K562 (cell line): Measurements from ENCODE around the gene TMEM217. TPM values are rescaled to one million over a fixed set of nuclear protein-coding genes. Genes with fewer than 3 reads are reported as not detected.

Source experiments
- GTF2E2 ChIP-seq: fragments of 200-800 bp; sonication (Bioruptor generic); IDR thresholded peaks from 2 replicates; pipeline ENCODE4 v1.6.1; 2016; ENCODE audit warnings: missing genetic modification characterization, missing compliant biosample characterization
- KAT8 ChIP-seq: fragments of 450-650 bp; IDR thresholded peaks from 2 replicates; pipeline ENCODE4 v1.6.1; 2016; ENCODE audit warnings: low read depth, mild to moderate bottlenecking
- LEF1 ChIP-seq: fragments of 450-650 bp; IDR thresholded peaks from 2 replicates; pipeline ENCODE4 v1.6.1; 2016; ENCODE audit warnings: mild to moderate bottlenecking
- MCM3 ChIP-seq: fragments of 450-650 bp; IDR thresholded peaks from 2 replicates; pipeline ENCODE4 v1.6.1; 2016
- PCBP2 ChIP-seq: fragments of 200-400 bp; formaldehyde crosslinking; IDR thresholded peaks from 2 replicates; pipeline ENCODE4 v1.6.1; 2018; ENCODE audit warnings: low read length, low read depth, mild to moderate bottlenecking, moderate library complexity; ENCODE audit not compliant: poor library complexity, severe bottlenecking
- PHB2 ChIP-seq: fragments of 450-650 bp; IDR thresholded peaks from 2 replicates; pipeline ENCODE4 v1.6.1; 2017; ENCODE audit warnings: low read depth
- PTTG1 ChIP-seq: fragments of 450-650 bp; IDR thresholded peaks from 2 replicates; pipeline ENCODE4 v1.6.1; 2016; ENCODE audit warnings: low read depth, mild to moderate bottlenecking, missing genetic modification characterization, missing compliant biosample characterization
- TAF1 ChIP-seq: IDR thresholded peaks from 2 replicates; pipeline ENCODE4 v1.6.1; 2011; ENCODE audit warnings: mild to moderate bottlenecking, low read length, moderate library complexity; ENCODE audit not compliant: insufficient read depth, control insufficient read depth, severe bottlenecking; ENCODE audit errors: extremely low read depth
- TAL1 ChIP-seq: fragments of 450-650 bp; IDR thresholded peaks from 2 replicates; pipeline ENCODE4 v1.6.1; 2016; ENCODE audit warnings: mild to moderate bottlenecking
- TBP ChIP-seq: optimal IDR thresholded peaks from 2 replicates; pipeline ENCODE3; 2011; ENCODE audit warnings: low read depth, low read length, improper control_type of control experiment
- TGIF2 ChIP-seq: sonication (generic); formaldehyde crosslinking; IDR thresholded peaks from 2 replicates; pipeline ENCODE4 v1.8.1; 2022; ENCODE audit warnings: mild to moderate bottlenecking, missing genetic modification reagents, moderate library complexity
- ZBTB8A ChIP-seq: fragments of 450-650 bp; IDR thresholded peaks from 2 replicates; pipeline ENCODE4 v1.6.1; 2018; ENCODE audit warnings: mild to moderate bottlenecking, moderate library complexity; ENCODE audit not compliant: partially characterized antibody
- ZNF77 ChIP-seq: fragments of 250-450 bp; sonication (Bioruptor Pico); IDR thresholded peaks from 2 replicates; pipeline ENCODE4 v1.5.0; 2020
- polyA plus RNA-seq, 8 experiments: library from polyadenylated mRNA; depleted of rRNA in 4 of 8; stranded (reverse) in 5 of 8; unstranded in 3 of 8; fragments of >200 nt; fragmentation: Nextera tagmentation in 2 of 8; fragmentation: Illumina TruSeq in 1 of 8; extraction: Ambion mirVana in 2 of 8; extraction: Trizol in 1 of 8; gene quantifications; 2 replicates each; pipeline versions ENCODE4 v1.2.1 to v1.2.3, GENCODE V29; 2011 to 2014; ENCODE audit warnings: inconsistent platforms in 1 of 8, missing spikeins in 1 of 8
- total RNA-seq, 7 experiments: library from RNA; depleted of rRNA in 6 of 7; stranded (reverse); fragments of >200 nt in 6 of 7; fragmentation: Illumina TruSeq in 2 of 7; extraction: Trizol in 2 of 7; gene quantifications; 2 replicates each; pipeline versions ENCODE4 v1.2.1 to v1.2.3, GENCODE V29; 2011 to 2021; ENCODE audit warnings: low replicate concordance in 1 of 7
- TF ChIP-seq, protein P1 (sequence below): fragments of 450-650 bp; IDR thresholded peaks from 2 replicates; pipeline ENCODE4 v1.6.1; 2017; ENCODE audit warnings: antibody characterized with exemption, mild to moderate bottlenecking
- TF ChIP-seq, protein P2 (sequence below): IDR thresholded peaks from 3 replicates; pipeline ENCODE4 v1.6.1; 2011; ENCODE audit warnings: borderline replicate concordance, mild to moderate bottlenecking; ENCODE audit not compliant: insufficient read length, insufficient read depth
- TF ChIP-seq, protein P3 (sequence below): fragments of 450-650 bp; IDR thresholded peaks from 2 replicates; pipeline ENCODE4 v1.6.1; 2016; ENCODE audit warnings: antibody characterized with exemption
- TF ChIP-seq, protein P4 (sequence below), 2 experiments: fragments of 450-650 bp in 1 of 2; IDR thresholded peaks; 2 replicates each; pipeline ENCODE4 v1.6.1; 2011 to 2017; ENCODE audit warnings: low read depth in 2 of 2, antibody characterized with exemption in 1 of 2, borderline replicate concordance in 1 of 2, low read length in 1 of 2, mild to moderate bottlenecking in 1 of 2, mixed read lengths in 1 of 2; ENCODE audit not compliant: control insufficient read depth in 1 of 2

The TMEM217 gene
- total and polyA plus RNA-seq, 9 of the 15 experiments (the other 6 are each of a cell fraction or from before 2014, with no cell fraction given), result 1.3 to 8.0 (median 1.9) TPM

DNA sequence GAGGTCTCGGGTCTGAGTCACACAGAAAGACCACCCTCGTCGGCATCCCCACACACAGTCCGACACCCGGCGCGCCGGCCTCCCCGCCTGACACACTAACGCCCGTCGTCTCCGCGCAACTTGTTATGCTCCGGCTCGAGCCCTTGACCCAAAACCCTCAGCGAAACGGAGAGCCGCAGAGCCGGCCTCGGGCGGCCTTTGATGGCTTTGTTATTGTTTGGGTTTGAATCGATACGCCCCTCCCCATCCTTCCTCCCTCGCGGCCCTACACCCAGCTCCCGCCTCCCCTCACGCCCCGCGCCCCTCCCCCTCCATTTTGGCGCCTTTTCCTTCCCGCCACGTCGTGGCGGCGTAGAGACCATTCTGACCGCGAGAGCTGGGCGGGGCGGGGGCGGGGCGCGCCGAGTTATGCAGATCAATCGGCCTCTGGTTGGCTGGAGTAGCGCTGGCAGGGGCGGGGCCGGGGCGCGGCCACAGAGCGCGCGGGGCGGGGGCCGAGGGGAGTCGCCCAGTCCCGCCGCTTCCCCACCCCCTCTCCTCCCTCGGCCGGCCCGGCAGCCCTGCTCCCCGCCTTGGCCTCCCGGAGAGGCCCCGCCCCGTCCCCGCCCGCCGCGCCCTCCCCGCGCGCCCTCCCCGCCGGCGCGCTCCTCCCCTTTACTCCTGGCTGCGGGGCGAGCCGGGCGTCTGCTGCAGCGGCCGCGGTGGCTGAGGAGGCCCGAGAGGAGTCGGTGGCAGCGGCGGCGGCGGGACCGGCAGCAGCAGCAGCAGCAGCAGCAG lies 88.3 kb downstream of the TMEM217 start, which contains the start of gene PIM1 (continued):
- TF ChIP-seq, protein P1, sequence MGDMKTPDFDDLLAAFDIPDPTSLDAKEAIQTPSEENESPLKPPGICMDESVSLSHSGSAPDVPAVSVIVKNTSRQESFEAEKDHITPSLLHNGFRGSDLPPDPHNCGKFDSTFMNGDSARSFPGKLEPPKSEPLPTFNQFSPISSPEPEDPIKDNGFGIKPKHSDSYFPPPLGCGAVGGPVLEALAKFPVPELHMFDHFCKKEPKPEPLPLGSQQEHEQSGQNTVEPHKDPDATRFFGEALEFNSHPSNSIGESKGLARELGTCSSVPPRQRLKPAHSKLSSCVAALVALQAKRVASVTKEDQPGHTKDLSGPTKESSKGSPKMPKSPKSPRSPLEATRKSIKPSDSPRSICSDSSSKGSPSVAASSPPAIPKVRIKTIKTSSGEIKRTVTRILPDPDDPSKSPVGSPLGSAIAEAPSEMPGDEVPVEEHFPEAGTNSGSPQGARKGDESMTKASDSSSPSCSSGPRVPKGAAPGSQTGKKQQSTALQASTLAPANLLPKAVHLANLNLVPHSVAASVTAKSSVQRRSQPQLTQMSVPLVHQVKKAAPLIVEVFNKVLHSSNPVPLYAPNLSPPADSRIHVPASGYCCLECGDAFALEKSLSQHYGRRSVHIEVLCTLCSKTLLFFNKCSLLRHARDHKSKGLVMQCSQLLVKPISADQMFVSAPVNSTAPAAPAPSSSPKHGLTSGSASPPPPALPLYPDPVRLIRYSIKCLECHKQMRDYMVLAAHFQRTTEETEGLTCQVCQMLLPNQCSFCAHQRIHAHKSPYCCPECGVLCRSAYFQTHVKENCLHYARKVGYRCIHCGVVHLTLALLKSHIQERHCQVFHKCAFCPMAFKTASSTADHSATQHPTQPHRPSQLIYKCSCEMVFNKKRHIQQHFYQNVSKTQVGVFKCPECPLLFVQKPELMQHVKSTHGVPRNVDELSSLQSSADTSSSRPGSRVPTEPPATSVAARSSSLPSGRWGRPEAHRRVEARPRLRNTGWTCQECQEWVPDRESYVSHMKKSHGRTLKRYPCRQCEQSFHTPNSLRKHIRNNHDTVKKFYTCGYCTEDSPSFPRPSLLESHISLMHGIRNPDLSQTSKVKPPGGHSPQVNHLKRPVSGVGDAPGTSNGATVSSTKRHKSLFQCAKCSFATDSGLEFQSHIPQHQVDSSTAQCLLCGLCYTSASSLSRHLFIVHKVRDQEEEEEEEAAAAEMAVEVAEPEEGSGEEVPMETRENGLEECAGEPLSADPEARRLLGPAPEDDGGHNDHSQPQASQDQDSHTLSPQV, result no peak
- TF ChIP-seq, protein P2, sequence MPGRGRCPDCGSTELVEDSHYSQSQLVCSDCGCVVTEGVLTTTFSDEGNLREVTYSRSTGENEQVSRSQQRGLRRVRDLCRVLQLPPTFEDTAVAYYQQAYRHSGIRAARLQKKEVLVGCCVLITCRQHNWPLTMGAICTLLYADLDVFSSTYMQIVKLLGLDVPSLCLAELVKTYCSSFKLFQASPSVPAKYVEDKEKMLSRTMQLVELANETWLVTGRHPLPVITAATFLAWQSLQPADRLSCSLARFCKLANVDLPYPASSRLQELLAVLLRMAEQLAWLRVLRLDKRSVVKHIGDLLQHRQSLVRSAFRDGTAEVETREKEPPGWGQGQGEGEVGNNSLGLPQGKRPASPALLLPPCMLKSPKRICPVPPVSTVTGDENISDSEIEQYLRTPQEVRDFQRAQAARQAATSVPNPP, result no peak
- TF ChIP-seq TAL1, result no peak
- no peak for TF ChIP-seq ZBTB8A
- TF ChIP-seq LEF1, result peak; percentile 69
- no peak; the same call in 1 of the 2 replicates for TF ChIP-seq GTF2E2 (tag)
- peak; percentile 98 for TF ChIP-seq TAF1
- TF ChIP-seq MCM3, result no peak
- no peak for TF ChIP-seq PCBP2
- TF ChIP-seq KAT8, result no peak
- no peak for TF ChIP-seq PTTG1 (tag)
- TF ChIP-seq, protein P3, sequence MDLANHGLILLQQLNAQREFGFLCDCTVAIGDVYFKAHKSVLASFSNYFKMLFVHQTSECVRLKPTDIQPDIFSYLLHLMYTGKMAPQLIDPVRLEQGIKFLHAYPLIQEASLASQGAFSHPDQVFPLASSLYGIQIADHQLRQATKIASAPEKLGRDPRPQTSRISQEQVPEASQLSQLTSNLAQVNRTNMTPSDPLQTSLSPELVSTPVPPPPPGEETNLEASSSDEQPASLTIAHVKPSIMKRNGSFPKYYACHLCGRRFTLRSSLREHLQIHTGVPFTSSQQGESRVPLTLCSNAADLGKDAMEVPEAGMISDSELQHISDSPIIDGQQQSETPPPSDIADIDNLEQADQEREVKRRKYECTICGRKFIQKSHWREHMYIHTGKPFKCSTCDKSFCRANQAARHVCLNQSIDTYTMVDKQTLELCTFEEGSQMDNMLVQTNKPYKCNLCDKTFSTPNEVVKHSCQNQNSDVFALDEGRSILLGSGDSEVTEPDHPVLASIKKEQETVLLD, result peak; percentile 11; the same call in 1 of the 2 replicates
- TF ChIP-seq, protein P4, sequence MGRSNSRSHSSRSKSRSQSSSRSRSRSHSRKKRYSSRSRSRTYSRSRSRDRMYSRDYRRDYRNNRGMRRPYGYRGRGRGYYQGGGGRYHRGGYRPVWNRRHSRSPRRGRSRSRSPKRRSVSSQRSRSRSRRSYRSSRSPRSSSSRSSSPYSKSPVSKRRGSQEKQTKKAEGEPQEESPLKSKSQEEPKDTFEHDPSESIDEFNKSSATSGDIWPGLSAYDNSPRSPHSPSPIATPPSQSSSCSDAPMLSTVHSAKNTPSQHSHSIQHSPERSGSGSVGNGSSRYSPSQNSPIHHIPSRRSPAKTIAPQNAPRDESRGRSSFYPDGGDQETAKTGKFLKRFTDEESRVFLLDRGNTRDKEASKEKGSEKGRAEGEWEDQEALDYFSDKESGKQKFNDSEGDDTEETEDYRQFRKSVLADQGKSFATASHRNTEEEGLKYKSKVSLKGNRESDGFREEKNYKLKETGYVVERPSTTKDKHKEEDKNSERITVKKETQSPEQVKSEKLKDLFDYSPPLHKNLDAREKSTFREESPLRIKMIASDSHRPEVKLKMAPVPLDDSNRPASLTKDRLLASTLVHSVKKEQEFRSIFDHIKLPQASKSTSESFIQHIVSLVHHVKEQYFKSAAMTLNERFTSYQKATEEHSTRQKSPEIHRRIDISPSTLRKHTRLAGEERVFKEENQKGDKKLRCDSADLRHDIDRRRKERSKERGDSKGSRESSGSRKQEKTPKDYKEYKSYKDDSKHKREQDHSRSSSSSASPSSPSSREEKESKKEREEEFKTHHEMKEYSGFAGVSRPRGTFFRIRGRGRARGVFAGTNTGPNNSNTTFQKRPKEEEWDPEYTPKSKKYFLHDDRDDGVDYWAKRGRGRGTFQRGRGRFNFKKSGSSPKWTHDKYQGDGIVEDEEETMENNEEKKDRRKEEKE (IDR thresholded peaks at IDR 0.05; ENCODE audit: borderline replicate concordance in 1 of 2, control insufficient read depth in 1 of 2, low read depth in 2 of 2, low read length in 1 of 2), result no peak
- TF ChIP-seq PHB2, result no peak
- TF ChIP-seq ZNF77 (CRISPR knock-in tag), result no peak
- TF ChIP-seq TGIF2 (CRISPR knock-in tag), result peak; percentile 18; the same call in 1 of the 2 replicates
- peak; percentile 93 for TF ChIP-seq TBP
